ENCODE measurements around the gene TEAD4.
A peak's percentile ranks its signal among the peaks of the same experiment; 100 is the strongest.

Gene TEAD4

GRCh38 chr12:2960996-2961616, 1.9 kb downstream of the TEAD4 start:
- peak; percentile 26 for DNase-seq

GRCh38 chr12:2961705-2962104, 2.5 kb downstream of the TEAD4 start:
- DNase-seq: no peak

- no peak for DNase-seq
Observed at GRCh38 chr12:2963154-2963759, 4.1 kb downstream of the TEAD4 start.

- DNase-seq: peak; percentile 74
Observed at GRCh38 chr12:2963760-2964292, 4.6 kb downstream of the TEAD4 start.

DNA sequence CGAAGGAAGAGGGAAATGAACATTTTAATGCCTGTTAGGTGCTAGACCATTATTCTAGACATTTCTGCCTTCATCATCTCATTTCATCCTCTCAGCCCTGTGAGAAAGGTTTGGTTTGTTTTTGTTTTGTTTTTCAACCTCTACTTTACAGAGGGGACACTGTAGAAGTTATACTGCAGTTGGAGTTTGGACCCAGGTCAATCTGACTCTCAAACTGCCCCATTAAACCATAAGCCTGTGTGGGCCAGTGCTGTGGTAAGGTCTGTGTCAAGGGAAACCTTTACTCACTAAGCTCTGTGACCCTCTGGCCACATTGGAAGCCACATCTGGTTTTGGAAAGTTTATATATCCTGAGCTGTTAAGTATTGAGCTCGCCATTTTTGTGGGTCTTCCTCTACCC, 8.5 kb downstream of the TEAD4 start:
- no peak for DNase-seq

DNA sequence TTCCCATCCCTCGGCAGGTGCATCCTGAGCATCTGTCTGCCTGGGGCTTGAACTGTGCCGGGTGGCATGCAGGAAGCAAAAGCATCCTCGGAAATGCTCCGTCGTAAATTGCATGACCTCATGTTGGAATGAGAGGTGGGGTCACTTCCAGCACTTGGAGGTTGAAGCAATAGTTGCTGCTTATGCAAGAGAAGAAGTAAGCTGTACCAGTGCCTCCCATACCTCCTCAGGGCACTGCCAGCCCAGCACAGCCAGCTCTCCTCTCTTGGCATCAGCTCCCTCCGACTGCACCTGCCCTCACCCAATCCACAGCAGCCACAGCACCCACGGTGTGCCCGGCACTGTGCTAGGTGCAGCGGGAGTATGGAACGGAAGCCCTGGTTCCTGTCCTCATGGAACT, 11.5 kb downstream of the TEAD4 start:
- no peak for DNase-seq

DNA sequence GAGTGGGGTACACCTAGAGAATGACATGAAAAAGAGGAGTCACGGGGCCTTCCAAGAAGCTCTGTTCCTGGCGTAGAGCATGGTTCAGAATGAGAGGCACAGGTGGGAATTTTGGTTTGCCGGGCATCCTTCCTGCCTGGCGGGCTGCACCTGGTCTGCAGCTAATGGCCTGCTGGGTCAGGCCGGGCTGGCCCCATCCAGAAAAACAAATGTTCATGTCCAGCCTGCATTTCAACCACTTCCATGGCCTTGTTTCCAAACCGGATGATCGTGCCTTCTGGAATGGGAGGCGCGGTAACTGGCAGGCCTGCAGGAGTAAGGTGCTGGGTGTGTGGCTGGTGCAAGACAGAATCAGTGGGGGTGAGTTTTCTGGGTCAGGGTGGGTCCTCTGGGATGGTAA, 14.4 kb downstream of the TEAD4 start:
- DNase-seq: no peak

DNA sequence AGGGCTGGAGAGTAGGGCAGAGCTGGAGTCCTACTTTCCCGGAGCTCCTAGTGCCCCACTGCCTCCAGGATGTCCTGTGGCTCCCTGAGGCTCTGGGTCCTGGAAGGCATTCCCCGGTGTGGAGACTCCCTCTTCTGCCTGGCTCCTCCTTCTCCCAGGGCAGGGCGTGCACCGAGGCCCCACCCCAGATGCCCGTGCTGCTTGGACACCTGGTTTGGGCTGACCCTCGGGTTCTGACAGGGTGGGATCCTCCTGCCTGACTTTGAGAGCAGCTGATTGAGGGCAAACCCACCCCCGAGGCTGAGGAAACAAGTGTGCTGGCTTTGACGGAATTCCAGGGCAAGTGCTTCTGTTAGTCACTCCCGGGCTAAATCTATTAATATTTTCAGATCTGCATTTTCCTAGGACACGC, 15.4 kb downstream of the TEAD4 start:
- DNase-seq: peak; percentile 31

GRCh38 chr12:2976581-2976996, 17.4 kb downstream of the TEAD4 start:
- no peak for DNase-seq

DNA sequence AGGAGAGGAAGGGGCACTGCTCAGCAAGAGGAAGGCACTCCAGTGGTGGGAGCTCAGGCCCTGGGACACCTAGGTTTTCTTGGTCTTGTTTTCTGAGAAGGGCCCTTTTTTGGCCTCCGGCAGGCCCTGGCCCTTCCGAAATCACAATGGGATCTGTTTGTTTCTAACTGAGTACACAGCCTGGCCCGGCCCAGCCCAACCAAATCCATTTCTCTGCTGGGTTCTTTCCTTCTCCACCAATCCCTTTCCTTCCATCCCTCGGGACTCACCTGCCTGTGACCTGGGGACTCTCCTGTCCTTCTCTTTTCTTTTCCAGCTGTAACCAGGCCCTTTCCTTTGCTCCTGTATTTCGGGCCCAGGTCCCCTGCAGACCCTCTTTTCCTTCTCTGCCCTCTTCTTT, 18.6 kb downstream of the TEAD4 start:
- no peak for DNase-seq

DNA sequence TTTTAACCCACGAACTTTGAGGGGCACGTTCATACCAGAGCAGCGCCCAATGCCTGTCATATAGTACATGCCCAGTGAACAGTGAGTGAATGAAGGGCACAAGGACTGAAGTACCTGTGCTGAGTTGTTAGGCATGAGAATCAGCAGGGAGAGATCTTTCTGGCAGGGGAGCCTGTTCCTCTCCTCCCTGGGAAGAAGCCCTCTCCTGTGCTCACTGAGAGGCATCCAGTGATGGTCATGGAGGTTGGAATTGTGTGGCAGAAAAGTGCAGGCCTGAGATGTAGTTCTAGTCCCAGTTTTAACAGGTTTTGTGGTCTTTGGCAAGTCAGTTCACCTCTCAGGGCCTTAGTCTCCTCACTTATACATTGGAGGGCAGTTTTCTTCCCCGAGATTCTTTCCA, 20.6 kb downstream of the TEAD4 start:
- no peak for DNase-seq

- no peak for DNase-seq
Observed at GRCh38 chr12:2980630-2981029, 21.4 kb downstream of the TEAD4 start.

DNA sequence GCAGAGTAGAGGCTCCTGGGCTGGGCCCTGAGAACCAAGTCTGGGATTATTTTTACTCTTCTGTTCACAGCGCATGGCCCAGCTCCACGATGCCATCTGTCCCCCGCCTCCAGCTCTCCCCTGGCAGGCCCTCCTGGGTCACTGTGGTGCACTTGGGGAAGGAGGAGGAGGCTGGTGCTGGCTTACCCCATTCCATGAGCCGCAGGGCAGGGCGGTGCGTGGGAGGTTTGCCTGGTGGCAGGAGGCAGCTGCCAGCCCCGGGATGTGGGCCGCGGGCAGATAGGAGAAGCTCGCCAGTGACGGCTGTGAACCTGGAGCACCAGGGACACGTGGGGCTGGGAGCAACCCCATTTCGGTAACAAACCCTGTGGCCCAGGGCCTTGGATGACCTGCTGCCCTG, 23.2 kb downstream of the TEAD4 start:
- DNase-seq: no peak

DNA sequence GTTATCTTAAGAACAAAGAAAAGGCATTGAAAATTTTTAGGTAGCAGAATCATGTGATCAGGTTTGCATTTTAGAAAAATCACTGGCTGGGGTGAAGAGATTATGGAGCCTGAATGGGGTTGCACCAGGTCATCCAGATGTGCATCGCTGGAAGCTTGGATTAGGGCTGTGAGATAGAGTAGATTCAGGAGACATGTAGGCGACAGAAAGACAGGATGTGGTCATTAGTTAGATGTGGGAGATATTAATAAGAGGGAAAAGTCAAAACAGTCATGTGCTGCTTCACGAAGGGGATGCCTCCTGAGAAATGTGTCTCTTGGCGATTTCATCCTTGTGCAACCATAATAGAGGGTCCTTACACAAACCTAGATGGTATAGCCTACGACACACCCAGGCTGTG, 25.1 kb downstream of the TEAD4 start:
- DNase-seq: no peak

- DNase-seq: no peak
Observed at GRCh38 chr12:2984698-2985097, 25.5 kb downstream of the TEAD4 start.

DNA sequence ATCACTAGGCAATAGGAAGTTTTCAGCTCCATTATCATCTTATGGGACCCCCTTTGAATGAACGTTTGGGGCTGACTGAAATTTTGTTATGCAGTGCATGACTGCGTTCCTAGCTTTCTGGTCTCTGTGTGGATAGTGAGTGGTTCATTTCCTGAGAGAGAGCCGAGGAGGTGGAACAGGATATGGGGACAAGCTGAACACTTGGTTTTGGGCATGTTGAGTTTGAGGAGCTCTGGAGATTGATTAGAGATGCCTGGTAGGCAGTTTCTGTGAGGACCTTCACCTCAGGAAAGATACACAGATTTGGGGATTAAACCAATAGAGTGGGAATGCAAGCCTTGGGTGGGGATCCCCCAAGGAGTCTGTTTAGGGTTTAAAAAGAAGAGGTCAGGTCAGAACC, 27.7 kb downstream of the TEAD4 start:
- DNase-seq: no peak

- no peak for DNase-seq
Observed at GRCh38 chr12:2988494-2988893, 29.3 kb downstream of the TEAD4 start.

DNA sequence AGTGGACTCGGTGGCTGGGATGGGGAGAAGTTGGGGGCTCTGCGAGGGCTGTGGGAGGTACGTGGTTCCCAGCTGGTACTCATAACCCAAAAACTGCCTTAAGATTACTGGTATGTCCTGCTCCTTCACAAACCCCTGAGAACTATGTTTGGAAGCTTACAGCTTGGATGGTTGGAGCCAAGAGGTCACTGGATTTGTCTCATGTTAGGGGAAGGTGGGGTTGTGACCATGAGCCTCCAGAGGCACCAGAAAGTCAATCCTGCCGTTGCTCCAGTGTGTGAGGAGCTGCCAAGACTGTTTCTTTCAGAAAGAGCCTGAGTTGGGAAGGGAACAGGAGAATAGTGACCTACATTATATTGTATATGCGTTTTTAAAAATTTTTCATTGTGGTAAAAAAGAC, 33.5 kb downstream of the TEAD4 start:
- no peak for DNase-seq

- no peak for DNase-seq
Observed at GRCh38 chr12:2997989-2998670, 38.9 kb downstream of the TEAD4 start.

- peak; percentile 76 for DNase-seq
Observed at GRCh38 chr12:2998789-2999264, 39.6 kb downstream of the TEAD4 start.

GRCh38 chr12:2999265-2999841, 40.2 kb downstream of the TEAD4 start:
- DNase-seq: no peak

DNA sequence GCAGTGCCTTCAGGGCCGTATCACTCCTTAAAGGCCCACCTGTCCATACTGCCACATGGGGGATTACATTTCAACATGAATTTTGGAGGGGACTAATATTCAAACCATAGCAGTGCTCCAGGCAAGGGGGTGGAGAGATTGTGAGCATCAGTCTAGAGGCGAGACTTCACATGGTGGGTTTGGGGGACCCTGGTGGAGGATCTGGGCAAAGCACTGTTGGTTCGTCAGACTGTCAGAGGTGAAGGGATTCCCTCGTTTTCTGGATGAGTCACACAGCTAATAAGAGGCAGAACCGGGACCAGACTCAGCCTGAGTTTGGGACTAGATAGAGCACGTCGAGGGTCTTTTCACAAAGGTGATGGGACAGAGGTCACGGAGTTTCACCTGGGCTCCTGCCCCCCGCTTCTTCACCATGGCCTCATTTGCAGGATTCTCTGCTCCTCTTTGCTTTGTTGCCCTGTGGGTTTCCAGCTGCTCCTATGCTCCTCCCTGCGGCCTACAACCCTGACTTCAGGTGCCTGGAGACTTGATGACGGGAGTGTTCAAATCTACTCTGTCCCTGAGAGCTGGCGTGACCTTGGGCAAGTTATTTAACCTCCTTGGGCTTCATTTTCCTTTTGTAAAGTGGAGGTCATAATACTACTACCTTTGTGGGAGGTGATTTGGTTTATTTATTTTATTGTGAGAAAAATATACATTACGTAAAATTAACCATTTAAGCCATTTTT, 41.5 kb downstream of the TEAD4 start:
- DNase-seq: peak; percentile 10

- no peak for DNase-seq
Observed at GRCh38 chr12:3002646-3003045, 43.4 kb downstream of the TEAD4 start.
